ENCODE data around the gene ZNF420.
"Not testable (repeated sequence)": the region's sequence is repeated elsewhere in the genome, so short reads cannot be mapped to it uniquely, and the experiment has no call there.

The ZNF420 gene

GRCh38 chr19:37077934-37078716 lies at the start of gene ZNF420:
Gene ZNF420 (plus strand): TSS chr19:37078433. CDS start chr19:37089119, 10,686 bp downstream.
- DNase-seq, result peak; percentile 78

GRCh38 chr19:37045140-37045539 lies 33.1 kb upstream of the ZNF420 start:
- DNase-seq, result no peak

DNA sequence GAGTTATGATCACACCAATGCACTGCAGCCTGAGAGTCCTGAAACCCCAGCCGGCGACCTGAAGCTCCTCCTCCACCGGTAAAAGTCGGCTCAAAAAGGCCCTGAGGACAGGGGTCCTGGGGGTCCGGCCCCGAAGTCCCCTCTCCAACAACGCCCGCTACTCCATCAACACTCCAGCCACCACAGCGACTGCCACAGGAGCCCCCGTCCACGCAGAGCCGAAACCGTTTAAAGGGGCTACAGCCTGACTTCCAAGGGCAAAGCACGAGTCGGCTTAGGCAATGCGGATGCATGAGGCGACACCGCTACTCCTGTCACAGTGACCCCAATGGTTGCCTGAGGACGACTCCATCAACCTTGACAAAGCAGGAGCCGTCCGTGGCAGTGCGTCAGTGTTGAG lies 22.9 kb upstream of the ZNF420 start:
- no peak for DNase-seq

DNA sequence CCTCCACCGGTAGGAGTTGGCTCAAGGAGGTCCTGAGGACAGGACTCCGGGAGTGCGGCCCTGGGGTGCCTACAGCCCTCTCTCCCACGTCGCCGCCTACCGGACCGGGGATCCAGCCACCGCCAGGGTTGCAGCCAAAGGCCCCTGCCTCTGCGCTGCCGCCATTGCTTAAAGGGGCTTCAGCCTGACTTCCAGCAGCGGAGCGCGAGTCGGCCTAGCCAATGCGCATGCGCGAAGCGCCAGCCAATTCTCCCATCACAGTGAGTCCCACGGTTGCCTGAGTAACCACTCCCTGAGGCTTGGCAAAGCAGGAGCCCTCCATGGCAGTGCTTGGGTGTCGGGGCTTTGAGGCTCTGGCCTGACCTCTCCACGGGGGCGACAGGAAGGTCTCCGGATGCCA lies 21.5 kb upstream of the ZNF420 start:
- no peak for DNase-seq

DNA sequence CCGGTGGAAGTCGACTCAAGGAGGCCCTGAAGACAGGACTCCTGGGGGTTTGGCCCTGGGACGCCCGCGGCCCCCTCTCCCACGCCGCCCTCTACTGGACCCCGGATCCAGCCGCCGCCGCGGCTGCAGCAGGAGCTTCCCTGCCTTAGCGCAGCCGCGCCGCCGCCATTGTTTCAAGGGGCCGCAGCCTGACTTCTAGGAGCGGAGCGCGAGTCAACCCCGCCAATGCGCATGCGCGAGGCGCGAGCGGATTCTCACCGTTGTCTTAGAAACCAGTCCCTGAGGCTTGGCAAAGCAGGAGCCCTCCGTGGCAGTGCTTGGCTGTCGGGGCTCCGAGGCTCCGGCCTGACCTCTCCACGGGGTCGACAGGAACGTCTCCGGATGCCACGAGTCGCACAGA lies 19.1 kb upstream of the ZNF420 start:
- DNase-seq, result no peak

DNA sequence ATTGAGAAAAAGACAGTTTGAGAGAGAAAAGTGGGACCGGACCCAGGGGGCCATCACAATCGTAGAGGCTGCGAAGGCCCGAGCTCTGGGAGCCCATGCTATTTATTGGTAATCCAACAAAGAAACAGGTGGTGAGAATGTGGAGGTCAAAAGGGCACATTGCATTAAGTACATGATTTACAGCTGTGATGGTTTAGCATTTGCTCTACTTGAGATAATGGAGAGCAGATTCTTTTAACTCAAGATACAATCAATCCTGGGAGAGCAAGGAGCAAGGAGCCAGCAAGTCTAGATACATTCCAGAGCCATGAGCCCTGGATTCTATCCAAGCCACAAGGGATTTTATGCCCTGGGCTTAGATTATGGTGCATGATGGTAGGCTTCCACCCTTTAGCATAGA lies 13.3 kb upstream of the ZNF420 start:
- DNase-seq, result not testable (repeated sequence)

DNA sequence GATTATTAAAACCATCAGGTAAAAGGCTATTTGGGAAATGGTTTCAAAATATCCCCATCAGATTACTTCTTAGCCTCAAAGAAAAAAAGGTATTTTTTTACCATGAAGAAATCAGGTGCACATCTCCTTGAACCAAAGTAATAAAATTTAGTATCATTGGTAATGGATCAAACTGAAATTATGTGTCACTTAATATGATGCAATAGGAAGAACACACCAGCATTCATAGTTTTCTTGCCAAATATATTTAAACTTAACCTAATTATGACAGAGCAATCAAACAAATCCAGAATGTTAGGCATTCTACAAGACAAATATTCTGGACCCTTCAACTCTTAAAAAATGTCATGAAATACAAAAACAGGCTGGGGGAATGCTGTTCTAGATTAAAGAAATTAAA lies 4.1 kb upstream of the ZNF420 start:
- no peak for DNase-seq

GRCh38 chr19:37074819-37075362 lies 3.3 kb upstream of the ZNF420 start:
- DNase-seq, result no peak

DNA sequence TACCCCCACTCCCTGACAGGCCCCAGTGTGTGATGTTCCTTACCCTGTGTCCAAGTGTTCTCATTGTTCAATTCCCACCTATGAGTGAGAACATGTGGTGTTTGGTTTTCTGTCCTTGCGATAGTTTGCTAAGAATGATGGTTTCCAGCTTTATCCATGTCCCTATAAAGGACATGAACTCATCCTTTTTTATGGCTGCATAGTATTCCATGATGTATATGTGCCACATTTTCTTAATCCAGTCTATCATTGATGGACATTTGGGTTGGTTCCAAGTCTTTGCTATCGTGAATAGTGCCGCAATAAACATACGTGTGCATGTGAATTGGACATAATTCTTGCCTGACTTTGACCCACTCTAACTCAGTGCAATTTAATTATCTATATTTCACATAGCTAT lies 1.7 kb upstream of the ZNF420 start:
- not testable (repeated sequence) for DNase-seq

DNA sequence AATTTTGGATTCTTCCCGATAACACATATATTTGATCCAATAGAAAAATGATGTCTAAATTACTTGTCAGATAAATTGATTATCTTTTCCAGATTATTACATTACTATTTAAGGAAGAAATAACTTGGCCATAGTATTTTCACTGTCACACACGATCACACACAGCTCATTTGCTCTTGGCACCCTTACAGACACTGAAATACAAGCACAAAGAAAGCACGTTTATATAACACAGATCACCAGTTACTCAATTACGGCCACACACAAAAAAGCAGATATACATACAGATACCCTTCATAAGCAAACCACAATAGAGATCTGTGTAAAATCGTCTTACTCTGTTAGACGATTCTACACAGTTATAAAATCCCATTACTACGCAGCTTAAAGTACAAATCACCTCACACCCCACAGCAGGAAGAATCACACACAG lies 716 bp upstream of the ZNF420 start:
- DNase-seq, result no peak

GRCh38 chr19:37078717-37079032 lies 442 bp downstream of the ZNF420 start:
- DNase-seq, result no peak

DNA sequence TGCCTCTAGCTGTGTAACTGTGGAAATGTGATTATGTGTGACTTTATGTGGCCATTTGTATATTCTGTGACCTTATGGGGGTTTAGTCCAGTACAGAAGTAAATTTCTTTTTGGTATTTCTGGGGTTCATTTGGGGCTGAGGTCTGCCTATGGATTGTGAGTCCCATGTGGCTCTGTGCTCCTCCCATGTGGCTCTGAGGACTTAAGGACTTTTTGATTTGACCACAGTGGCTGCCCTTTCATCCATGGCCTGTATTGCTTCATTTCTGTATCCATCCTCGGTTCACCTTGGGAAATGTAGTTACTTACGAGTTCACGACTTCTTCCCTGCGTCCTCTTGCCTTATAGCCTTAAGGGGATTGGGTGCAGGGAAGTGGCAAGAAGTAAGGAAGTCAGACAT lies 1.0 kb downstream of the ZNF420 start:
- DNase-seq, result no peak

DNA sequence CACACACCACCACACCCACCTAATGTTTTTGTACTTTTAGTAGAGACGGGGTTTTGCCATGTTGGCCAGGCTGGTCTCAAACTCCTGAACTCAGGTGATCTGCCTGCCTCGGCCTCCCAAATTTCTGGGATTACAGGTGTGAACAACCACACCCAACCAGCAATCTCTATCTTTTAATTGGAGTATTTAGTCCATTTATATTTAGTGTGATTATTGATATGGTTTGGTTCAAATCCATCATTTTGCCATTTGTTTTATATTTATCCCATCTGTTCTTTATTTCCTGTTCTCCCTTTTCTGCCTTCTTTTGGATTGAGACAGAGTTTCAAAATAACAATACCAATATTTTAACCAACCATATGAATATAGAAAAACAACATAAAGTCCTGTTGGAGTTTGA lies 4.1 kb downstream of the ZNF420 start:
- DNase-seq, result no peak

DNA sequence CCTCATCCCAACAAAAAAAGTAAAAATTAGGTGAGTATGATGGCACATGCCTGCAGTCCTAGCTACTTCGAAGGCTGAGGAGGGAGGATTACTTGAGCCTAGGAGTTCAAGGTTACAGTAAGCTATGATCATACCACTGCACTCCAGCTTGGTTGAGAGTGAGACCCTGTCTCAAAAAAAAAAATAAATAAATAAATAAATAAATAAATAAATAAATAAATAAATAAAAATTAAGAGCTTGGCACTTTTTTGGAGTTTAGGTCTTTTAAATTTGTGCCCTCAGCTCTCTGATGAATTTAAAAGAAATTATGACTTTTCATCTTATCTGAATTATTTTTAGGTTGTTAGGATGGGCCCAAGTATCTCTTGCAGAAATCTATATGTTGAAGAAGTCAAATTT lies 8.9 kb downstream of the ZNF420 start:
- DNase-seq, result no peak

DNA sequence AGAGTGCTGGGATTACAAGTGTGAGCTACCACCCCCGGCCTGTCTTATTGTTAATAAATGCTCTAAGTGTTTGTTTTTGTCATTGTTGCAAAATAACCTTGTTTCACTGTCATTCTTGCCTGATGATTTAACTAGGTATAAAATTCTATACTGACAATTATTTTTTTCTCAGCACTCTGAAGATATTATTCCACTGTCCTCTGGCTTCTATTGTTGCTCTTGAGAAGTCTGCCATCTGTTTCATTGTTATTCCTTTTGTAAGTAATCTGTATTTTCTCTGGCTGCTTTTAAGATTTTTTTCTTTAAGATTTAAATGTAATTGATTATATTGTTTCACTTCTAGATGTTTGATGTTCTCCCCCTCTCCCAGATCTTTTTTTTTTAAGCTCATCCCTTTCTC lies 17.6 kb downstream of the ZNF420 start:
- no peak for DNase-seq

DNA sequence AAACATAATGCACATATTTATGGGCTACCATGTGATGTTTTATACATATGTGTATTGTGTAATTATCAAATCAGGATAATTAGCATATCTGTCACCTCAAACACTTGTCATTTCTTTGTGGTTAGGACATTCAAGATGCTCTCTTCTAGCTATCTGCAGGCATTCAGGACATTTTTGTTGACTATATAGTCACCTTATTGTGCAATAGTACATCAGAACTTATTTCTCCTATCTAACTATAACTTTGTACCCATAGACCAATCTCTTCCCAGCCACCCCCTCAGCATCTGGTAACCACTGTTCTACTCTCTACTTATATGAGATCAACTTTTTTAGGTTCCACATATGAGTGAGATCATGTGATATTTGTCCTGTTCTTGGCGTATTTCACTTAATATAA lies 20.3 kb downstream of the ZNF420 start:
- no peak for DNase-seq

GRCh38 chr19:37104135-37104534 lies 25.9 kb downstream of the ZNF420 start:
- not testable (repeated sequence) for DNase-seq

DNA sequence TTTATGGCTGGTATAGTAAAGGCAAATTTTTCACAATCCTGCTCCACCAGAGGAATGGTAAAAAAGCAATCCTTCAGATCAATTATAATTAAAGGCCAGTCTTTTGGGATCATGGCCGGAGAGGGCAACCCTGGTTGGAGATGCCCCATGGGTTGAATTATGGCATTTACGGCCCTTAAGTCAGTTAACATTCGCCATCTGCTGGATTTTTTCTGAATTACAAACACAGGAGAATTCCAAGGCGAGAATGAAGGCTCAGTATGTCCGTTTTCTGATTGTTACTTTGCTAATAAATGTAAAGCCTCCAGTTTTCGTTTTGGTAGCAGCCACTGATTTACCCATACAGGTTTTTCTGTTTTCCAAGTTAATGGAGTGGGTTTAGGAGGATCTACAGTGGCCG lies 33.5 kb downstream of the ZNF420 start:
- not testable (repeated sequence) for DNase-seq

- no peak for DNase-seq
Observed at GRCh38 chr19:37114001-37114400, 35.8 kb downstream of the ZNF420 start.

DNA sequence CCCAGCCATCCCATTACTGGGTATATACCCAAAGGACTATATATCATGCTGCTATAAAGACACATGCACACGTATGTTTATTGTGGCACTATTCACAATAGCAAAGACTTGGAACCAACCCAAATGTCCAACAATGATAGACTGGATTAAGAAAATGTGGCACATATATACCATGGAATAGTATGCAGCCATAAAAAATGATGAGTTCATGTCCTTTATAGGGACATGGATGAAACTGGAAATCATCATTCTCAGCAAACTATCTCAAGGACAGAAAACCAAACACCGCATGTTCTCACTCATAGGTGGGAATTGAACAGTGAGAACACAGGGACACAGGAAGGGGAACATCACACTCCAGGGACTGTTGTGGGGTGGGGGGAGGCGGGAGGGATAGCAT lies 43.9 kb downstream of the ZNF420 start:
- DNase-seq, result not testable (repeated sequence)

DNA sequence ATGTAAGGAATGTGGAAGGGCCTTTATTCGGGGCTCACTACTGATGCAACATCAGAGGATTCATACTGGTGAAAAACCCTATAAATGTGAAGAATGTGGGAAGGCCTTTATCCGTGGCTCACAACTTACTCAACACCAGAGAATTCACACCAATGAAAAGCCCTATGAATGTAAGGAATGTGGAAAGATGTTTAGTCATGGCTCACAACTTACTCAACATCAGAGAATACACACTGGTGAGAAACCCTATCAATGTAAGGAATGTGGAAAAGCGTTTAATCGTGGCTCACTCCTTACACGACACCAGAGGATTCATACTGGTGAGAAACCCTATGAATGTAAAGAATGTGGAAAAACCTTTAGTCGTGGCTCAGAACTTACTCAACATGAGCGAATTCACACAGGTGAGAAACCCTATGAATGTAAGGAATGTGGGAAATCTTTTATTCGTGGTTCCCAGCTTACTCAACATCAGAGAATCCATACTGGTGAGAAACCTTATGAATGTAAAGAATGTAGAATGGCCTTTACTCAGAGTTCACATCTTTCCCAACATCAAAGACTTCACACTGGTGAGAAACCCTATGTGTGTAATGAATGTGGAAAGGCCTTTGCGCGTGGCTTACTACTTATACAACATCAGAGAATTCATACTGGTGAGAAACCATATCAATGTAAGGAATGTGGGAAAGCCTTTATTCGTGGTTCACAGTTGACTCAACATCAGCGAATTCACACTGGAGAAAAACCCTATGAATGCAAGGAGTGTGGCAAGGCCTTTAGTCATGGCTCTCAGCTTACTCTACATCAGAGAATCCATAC lies 50.0 kb downstream of the ZNF420 start:
- DNase-seq, result no peak

DNA sequence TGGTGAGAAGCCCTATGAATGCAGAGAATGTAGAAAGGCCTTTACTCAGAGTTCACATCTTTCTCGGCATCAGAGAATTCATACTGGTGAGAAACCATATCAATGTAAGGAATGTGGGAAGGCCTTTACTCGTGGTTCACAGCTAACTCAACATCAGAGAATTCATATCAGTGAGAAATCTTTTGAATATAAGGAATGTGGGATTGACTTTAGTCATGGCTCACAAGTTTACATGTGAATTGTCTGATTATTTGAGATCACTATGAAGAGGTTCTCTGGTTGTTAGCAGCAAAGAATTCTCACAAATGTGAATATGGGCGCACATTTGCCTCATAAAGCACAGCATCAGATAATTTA lies 50.6 kb downstream of the ZNF420 start:
- DNase-seq, result no peak

GRCh38 chr19:37136111-37136510 lies 57.9 kb downstream of the ZNF420 start:
- no peak for DNase-seq

DNA sequence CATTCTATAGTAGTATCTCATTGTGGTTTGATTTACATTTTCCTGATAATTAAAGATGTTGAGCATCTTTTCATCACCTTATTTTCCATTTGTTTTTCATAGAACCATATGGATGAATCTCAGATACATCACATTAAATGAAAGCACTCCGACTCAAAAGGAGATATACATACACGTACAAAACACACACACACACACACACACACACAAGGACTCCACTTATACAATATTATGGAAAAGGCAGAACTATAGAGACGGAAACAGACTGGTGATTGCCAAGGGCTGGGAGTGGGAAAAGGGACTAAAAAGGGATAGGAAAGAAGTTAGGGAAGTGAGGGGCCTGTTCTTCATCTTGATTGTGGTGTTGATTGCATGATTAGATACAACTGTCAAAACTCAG lies 70.0 kb downstream of the ZNF420 start:
- DNase-seq, result no peak

Data from activated T-cell treated with anti-CD3 and anti-CD28 coated beads for 4 hours (primary cell).